Suppressor macrophage treated with lipopolysaccharide for 4 hours (primary cell): ENCODE measurements around the gene TFAP2E.
A peak's percentile ranks its signal among the peaks of the same experiment; 100 is the strongest.

ENCODE experiments used
- DNase-seq: peaks from one replicate; pipeline ENCODE4 v3.0.0-alpha.2; 2020

Gene TFAP2E

GRCh38 chr1:35598895-35599294, 25.8 kb downstream of the TFAP2E start:
- DNase-seq: no peak

GRCh38 chr1:35599411-35599810, 26.3 kb downstream of the TFAP2E start:
- no peak for DNase-seq

- no peak for DNase-seq
Measured at GRCh38 chr1:35600593-35600992, 27.5 kb downstream of the TFAP2E start.

GRCh38 chr1:35603468-35603867, 30.4 kb downstream of the TFAP2E start:
- DNase-seq: no peak

GRCh38 chr1:35603941-35604340, 30.8 kb downstream of the TFAP2E start:
- DNase-seq: no peak

GRCh38 chr1:35605071-35605866, 32.2 kb downstream of the TFAP2E start:
- no peak for DNase-seq

- no peak for DNase-seq
Measured at GRCh38 chr1:35605867-35606182, 32.7 kb downstream of the TFAP2E start.

- DNase-seq: no peak
Measured at GRCh38 chr1:35611655-35612054, 38.5 kb downstream of the TFAP2E start.

- no peak for DNase-seq
Measured at GRCh38 chr1:35615440-35615839, 42.3 kb downstream of the TFAP2E start.

GRCh38 chr1:35619237-35620121, 46.4 kb downstream of the TFAP2E start:
- DNase-seq: no peak

GRCh38 chr1:35622510-35623178, 49.5 kb downstream of the TFAP2E start:
- DNase-seq: no peak

- no peak for DNase-seq
Measured at GRCh38 chr1:35623832-35624231, 50.7 kb downstream of the TFAP2E start.

GRCh38 chr1:35629051-35629450, 55.9 kb downstream of the TFAP2E start:
- DNase-seq: no peak

GRCh38 chr1:35631396-35631795, 58.3 kb downstream of the TFAP2E start:
- no peak for DNase-seq

GRCh38 chr1:35633547-35633946, 60.4 kb downstream of the TFAP2E start:
- DNase-seq: no peak

GRCh38 chr1:35637401-35637809, 64.3 kb downstream of the TFAP2E start:
- DNase-seq: peak; percentile 81

- DNase-seq: no peak
Measured at GRCh38 chr1:35640380-35641232, 67.5 kb downstream of the TFAP2E start.

GRCh38 chr1:35641233-35641866, 68.2 kb downstream of the TFAP2E start, which contains the start of gene PSMB2:
Gene PSMB2 (minus strand): TSS chr1:35641526. CDS start chr1:35641432, 94 bp downstream.
- peak; percentile 97 for DNase-seq

- peak; percentile 41 for DNase-seq
Measured at GRCh38 chr1:35642471-35642955, 69.4 kb downstream of the TFAP2E start.

GRCh38 chr1:35644204-35644603, 71.1 kb downstream of the TFAP2E start:
- DNase-seq: no peak
